GM19438 (cell line): Measurements from ENCODE around the gene SNAPC4.
"Not testable (repeated sequence)": the region's sequence is repeated elsewhere in the genome, so short reads cannot be mapped to it uniquely, and the experiment has no call there.

Experiments used
- ATAC-seq: cut with Tn5 transposase; IDR thresholded peaks from one replicate; pipeline ENCODE4 v1.9.1; 2021; ENCODE audit warnings: low read depth; ENCODE audit not compliant: unreplicated experiment

Gene SNAPC4

DNA sequence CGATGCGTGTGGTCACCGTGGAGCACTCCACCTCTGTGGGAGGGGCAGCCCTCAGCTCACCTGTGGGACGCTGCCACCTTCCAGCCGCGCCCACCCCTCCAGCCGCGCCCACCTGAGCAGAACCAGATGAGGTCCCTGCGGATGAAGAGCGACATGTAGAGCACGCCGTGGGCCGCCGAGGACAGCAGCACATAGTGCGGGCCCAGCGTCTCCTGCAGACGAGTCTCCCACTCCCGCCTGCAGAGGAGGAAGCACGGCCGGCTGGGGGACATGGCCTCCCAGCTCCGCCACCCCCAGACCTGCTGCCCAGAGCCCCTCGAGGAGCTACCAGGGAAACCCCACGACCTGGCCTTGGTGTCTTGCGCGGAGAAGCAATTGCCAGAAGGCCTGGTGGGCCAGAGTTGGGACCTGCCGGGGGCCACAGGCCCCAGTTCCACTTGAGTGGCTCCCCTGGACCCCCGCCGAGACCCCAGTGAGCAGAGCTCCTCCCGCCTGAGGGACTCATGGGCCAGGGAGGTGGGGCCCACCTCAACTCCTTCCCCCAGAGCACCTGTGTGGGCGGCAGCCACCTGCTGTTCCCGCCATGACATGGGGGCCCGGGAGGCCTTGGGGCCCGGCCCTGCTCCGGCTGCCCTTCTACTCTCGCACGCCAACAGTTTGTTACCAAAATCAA is 33.2 kb upstream of the SNAPC4 start:
- ATAC-seq = no peak

DNA sequence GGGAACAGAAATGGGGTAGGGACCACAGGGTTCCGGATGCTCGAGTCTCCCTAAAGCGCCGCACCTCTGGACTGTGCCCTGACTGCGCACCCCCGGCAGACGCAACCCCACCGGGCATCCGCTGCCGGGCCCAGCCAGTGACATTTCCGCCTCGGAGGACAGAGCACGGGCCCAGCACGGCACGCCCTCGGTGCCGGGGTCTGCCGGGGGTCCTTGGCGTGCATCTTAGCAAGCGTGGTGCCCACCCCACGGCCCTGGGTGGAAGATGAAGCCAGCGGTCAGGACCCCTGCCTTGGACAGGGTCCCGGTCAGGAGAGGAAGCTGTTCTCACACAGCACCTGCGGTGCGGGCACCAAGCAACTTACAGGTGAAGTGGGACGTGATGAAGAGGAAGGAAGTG is 32.6 kb upstream of the SNAPC4 start:
- no peak for ATAC-seq

DNA sequence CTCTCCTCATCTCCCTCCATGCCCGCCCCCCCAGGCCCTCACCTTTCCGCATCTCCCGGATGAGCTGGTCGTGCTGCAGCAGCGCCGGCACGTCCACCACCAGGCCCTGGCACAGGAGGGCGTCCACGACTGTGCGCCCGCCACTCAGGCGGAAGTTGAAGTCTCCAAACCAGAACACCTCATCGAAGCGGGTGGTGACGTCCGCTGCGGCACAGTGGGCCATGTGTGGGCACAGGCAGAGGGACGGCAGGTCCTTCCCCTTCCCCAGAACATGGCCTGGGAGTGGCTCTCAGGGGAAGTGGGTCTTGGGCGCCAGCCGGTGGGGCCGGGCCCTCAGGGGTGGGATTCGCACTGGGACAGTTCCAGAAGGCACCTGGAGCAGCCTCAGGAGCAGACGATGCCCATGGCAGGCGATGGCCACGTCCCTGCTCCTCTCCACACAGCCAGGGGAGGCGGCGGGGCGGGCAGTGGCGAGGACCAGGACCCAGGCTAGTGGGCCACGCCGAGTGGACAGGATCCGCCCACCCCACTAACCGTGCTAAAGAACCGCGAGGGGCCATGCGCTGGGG is 31.9 kb upstream of the SNAPC4 start:
- ATAC-seq = no peak

DNA sequence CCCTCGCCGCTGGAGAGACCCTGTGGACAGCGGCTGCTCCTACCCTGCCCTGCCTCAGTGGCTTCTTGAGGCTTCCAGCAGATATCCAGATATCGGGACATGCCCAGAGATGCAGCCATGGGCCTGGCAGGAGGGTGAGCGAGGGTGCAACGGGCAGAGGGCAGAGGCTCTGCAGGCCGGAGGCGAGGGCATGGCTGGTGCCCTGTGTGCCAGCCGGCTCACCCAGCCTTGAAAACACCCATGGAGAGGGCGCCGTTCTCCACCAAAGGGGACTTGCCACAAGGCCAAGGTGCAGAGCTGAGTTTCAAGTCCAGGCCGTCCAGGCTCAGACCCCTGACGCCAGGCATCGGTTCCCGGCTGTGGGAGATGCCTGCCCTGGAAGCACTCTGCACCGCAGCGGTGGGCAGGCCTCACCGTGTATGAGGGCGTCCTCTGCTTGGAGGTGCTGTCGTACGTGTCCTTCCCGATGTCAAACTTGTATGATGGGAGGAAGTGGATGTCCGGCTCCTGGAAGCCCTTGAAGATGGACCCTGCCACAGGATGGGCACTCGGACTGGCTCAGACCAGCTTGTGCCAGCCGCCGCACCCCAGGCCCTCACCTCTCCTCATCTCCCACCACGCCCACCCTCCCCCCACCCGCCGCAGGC is 30.7 kb upstream of the SNAPC4 start:
- ATAC-seq = no peak

DNA sequence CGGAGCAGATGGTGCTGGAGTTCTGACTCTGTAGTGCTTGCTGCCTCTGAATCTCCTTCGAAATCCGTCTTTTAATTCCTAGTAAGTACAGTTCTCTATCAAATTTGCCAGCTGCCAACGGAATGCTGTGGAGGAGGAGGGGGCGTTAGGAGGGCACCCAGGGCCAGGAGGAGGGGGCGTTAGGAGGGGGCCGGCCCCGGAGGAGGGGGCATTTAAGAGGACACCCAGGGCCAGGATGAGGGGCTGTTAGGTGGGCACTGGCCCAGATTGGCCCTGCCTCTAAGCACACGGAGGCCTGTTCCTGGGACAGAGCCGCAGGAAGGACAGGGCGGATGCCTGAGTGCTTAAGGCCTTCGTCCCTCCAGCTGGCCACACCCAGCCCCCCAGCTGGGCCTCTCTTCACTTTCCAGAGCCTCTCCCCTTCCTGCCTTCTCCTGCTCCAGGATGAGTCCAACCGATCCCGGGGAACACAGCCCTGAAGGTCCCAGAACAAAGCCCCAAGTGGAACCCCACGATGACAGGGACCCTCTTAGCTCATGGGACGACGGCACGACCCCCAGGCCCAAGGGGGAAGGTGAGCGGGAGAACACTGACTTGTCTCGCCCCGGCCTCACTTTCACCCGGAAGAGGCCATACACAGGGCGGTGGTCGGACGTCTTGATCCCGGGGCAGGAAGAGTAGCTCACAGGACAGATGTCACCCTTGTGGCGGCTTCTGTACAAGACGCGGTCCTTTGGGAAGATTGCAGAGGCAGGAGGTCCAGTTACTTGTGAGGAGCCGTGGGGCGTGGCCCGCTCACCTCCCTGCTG is 29.9 kb upstream of the SNAPC4 start:
- ATAC-seq = no peak

DNA sequence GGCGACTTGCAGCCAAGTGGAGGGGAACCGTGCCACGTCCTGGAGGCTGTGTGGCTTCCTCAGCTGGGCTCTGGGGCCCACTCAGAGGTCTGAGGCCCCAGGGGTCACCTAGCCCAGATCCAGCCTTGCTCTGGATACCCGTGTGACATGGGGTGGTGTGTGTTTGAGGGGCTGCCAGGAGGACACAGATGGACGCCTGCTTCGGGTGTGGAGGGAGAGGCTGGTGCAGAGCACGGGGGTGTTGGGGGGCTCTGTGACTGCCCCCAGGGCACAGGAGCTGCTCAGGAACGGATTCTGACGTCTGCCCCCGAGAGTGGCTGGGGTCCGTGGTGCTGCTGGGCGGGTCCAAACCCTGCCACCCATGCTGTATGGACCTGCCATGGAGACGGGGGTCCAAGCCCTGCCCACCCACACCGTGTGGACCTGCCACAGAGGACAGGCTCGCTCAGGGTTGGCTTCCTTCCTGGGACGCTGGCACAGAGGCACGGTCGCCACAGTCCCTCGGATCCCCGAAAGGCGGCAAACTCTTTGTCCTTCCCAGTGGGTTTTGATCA is 29.2 kb upstream of the SNAPC4 start:
- no peak for ATAC-seq

DNA sequence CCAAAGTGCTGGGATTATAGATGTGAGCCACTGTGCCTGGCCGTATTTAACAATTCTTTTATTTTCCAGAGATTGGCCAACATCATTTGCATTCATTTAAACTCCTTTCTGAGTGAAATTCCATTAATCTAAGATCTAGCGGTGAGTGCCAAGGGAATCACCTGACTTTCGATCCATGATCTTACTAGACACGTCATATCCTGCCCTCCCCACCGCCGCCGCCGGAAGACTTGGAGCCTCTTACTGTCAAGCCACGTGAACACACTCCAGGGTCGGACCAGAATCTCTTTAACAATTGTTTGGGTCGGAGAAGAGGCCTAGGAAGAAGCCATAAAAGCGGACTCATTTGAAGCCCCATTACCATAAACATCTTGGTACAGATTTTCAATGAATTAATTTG is 26.8 kb upstream of the SNAPC4 start:
- ATAC-seq = no peak

DNA sequence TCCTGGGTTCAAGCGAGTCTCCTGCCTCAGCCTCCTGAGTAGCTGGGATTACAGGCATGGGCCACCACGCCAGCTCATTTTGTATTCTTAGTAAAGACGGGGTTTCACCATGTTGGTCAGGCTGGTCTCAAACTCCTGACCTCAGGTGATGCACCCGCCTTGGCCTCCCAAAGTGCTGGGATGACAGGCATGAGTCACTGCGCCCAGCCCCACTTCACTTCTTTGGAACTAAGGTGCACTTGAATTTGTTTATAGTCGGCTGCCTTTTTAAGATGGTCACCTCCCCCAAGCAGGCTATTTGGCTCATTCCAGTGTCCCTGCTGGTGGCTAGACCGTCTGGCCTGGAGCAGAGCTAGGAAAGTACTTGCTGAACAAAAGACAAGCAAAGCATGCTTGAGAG is 25.4 kb upstream of the SNAPC4 start:
- not testable (repeated sequence) for ATAC-seq

DNA sequence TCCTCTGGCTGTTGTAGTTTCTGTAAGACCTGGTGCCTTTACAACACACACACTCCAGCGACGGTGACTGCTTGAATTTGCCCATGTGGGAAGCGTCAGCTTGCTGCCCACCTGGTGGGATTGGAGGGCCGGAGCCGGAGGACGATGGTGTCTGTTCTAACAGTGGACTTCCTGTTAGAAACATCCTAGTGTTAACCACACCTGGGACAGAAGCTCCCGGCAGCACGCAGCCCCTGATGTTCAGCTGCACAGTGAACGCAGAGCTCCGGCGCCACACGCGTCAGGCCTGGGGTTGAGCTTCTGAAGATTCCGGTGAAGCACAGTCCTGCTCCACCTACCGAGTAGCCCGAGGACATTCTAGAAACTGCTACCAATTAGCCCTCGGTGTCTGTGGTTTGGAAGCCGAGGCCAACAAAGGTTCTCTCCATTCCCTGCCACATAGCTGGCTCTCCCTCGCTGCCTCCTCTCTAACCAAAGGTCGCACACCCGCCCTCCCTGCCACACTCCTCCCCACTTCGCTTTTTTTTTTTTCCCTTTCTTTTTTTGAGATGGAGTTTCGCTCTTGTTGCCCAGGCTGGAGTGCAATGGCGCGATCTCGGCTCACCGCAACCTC is 24.9 kb upstream of the SNAPC4 start:
- ATAC-seq = no peak

DNA sequence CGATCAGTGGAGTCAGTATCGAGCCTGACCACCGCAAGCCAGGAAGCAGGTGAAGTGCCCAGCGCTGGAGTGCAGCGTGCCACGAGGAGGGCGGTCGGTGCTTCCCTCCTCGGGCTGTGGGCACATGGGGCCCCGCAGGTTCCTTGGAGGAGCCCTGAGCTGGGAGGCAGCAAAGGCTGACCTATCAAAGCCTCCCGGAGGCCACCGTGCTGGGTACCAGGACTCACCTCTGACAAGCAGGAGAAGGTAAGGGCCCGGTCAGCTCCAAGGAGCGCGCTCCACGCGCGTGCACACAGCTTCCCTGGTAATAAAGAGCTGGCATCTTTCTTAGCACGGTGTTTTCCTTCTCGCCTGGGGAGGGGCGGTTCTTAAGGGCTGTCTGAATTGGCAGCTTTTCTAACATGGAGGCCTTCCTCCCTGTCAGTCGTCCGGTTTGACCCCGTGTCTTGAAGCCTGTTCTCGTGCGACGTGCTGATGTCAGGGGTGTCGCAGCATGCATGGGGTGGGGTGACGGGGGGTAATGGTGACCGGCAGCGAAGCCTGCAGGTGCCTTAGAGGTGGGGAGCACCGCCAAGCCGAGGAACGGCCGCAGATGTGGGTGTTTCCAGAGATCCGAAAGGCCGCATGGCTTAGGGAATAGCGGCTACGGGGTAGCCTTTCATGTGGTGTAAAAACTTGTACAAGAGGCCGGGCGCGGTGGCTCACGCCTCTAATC is 23.6 kb upstream of the SNAPC4 start:
- ATAC-seq = no peak

DNA sequence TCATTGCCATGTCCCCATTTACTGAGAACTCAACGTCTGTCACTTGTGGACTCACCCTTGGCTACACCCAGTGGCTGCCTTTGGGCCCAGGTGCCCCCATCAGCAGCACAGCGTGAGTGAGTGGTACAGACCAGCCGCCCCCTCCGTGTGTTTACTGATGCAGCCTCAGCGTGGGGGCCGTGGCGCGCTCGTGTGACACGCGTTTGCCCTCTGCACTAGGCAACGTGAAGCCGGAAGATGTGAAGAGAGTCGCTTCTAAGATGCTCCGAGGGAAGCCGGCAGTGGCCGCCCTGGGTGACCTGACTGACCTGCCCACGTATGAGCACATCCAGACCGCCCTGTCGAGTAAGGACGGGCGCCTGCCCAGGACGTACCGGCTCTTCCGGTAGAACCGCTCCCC is 22.9 kb upstream of the SNAPC4 start:
- ATAC-seq = no peak

DNA sequence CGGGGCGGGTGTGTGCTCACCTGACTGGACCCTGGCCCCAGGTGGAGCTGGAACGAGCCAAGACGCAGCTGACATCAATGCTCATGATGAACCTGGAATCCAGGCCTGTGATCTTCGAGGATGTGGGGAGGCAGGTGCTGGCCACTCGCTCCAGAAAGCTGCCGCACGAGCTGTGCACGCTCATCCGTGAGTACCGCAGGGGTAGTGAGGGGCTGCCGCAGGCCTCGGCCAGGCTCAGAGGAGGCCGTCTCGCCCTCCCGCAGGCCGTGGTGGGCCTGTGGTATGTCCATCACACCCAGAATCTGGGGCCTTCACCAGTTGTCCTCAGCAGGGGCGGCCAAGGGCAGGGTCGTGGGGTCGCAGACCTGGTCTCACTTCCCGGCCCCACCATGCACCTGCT is 21.8 kb upstream of the SNAPC4 start:
- ATAC-seq = no peak

DNA sequence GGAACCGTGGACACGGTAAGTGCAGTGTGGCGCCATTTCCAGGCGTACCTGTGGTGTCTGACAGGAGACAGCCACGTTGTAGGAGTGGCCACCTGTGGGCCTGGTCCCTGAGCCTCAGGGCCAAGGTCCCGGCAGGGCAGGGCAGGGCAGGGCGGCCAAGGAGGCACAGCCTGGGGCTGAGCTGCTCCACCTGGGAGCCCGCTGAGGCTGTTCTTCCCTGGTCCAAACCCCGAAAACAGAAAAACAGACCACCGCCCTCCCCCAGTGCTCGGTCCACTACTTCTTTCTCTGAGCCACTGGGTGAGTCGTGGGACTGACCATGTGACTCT is 19.1 kb upstream of the SNAPC4 start:
- ATAC-seq = no peak

DNA sequence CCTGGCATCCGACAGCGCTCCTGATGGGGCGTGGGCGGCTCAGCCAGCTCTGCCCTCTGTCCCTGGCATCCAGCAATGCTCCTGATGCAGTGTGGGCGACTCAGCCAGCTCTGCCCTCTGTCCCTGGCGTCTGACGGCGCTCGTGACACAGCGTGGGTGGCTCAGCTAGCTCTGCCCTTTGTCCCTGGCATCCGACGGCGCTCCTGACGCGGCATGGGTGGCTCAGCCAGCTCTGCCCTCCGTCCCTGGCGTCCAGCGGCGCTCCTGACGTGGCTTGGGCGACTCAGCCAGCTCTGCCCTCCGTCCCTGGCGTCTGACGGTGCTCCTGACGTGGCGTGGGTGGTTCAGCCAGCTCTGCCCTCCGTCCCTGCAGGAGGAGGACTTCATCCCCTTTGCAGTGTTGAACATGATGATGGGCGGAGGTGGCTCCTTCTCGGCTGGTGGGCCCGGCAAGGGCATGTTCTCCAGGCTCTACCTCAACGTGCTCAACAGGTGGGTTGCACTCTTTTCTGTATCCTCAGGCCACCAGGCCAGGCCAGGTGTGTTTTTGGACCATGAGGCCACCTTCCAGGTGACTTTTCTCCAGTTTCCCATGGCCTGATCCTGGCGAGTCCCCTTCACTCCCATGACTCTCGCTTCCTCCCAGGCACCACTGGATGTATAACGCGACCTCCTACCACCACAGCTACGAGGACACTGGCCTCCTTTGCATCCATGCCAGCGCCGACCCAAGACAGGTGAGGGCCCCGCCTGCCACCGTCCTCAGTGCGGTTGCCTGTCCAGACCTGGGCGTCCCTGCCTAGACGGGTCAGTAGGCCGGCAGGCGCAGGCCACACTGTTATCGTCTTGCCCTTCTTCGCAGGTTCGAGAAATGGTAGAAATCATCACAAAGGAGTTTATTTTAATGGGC is 18.5 kb upstream of the SNAPC4 start:
- no peak for ATAC-seq

DNA sequence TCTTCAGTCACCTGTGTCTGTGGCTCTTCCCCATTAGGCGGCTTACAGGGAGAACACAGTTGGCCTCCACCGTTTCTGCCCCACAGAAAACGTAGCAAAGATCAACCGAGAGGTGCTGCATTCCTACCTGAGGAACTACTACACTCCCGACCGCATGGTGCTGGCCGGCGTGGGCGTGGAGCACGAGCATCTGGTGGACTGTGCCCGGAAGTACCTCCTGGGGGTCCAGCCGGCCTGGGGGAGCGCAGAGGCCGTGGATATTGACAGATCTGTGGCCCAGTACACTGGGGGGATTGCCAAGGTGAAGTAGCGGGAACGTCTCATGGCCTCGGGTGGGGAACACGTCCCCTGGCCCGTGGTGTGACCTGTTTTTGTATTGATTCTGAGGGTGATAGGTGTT is 16.9 kb upstream of the SNAPC4 start:
- no peak for ATAC-seq

DNA sequence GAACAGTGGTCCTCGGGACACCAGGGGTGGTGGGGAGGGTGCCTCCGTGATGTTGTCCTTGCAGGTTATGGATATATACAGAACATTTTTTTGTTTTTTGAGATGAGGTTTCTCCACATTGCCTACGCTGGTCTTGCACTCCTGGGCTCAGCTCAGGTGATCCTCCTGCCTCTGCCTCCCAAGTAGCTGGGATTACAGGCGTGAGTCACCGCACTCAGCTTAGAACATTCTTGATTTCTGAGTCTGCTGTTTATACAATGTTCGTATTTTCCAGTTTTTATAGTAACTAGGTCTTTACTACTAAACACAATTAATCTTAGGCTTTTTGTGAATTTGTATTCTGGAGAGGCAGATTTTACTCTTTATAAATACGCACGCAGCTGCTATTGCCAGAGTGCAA is 16.5 kb upstream of the SNAPC4 start:
- no peak for ATAC-seq

DNA sequence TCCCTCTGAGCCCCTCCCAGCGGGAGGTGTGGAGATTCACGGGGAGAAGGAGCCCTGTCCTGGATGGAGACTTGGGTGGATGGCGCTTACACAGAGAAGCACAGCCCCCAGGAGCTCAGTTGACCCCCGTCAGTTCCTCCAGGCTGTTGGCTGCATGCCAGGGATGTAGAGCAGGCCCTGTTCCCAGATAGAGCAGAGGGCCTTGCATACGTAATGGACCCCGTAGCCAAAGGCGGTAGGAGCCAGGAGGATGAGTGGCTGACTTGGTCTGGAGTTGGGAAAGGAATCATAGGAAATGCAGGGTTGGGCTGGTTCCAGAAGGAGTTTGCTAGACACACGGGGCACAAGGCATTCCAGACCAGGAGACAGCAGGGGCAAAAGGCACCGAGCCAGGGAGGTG is 13.0 kb upstream of the SNAPC4 start:
- no peak for ATAC-seq

DNA sequence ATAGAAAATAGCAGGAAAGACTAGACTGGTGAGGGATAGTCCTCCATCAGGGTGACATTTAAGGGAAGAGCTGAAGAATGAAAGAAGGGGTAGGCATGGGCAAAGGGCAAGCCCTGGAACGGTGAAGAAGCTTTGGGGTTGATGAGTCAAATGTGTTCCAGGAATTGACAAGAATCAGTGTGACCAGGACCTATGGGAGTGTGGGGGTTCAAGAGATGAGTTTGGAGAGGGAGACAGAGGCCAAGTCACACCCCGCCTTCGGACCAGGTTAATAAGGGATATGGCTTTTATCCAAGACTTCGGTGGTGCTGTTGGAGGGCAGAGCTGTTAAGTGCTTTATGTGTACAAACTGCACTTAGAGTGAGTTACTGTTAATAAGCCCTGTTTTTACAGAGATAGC is 11.4 kb upstream of the SNAPC4 start:
- no peak for ATAC-seq
